Activated CD4-positive, alpha-beta memory T cell treated with anti-CD3 and anti-CD28 coated beads for 36 hours (primary cell): ENCODE measurements around the gene ZFP36. TPM values are rescaled to one million over a fixed set of nuclear protein-coding genes. Genes with fewer than 3 reads are reported as not detected.

Experiments used
- CTCF ChIA-PET: fragments of 350-600 bp; sonication (Branson Sonifier 250); formaldehyde crosslinking; loops from one replicate; lab custom pipeline; 2021; ENCODE audit warnings: antibody characterized with exemption, inconsistent platforms; lab: Charles Lee
- POLR2A ChIA-PET: fragments of 350-600 bp; sonication (Branson Sonifier 250); formaldehyde crosslinking; loops from one replicate; lab custom pipeline; 2021; ENCODE audit warnings: antibody characterized with exemption; lab: Charles Lee
- DNase-seq: peaks from one replicate; pipeline ENCODE4 v3.0.0-alpha.2; 2020
- H3K27ac Mint-ChIP-seq: one replicate; pipeline ENCODE4 v1.8.0; 2021; ENCODE audit warnings: mixed read lengths
- H3K27me3 Mint-ChIP-seq: one replicate; pipeline ENCODE4 v1.8.0; 2021; ENCODE audit warnings: mixed read lengths
- H3K36me3 Mint-ChIP-seq: one replicate; pipeline ENCODE4 v1.8.0; 2021; ENCODE audit warnings: mixed read lengths
- H3K4me1 Mint-ChIP-seq: one replicate; pipeline ENCODE4 v1.8.0; 2021; ENCODE audit warnings: low read depth, mixed read lengths
- H3K4me3 Mint-ChIP-seq: one replicate; pipeline ENCODE4 v1.8.0; 2021; ENCODE audit warnings: mild to moderate bottlenecking, mixed read lengths
- H3K9me3 Mint-ChIP-seq: one replicate; pipeline ENCODE4 v1.8.0; 2021; ENCODE audit warnings: mixed read lengths
- intact Hi-C: fragments of 100-400 bp; cut with micrococcal nuclease; formaldehyde crosslinking; loops from one replicate; pipeline ENCODE4 v1.15.1; 2023
- total RNA-seq, 2 experiments: library from RNA; stranded (reverse); gene quantifications; one replicate each; pipeline ENCODE4 v1.2.3, GENCODE V29; 2021

The ZFP36 gene
- total RNA-seq, 2 experiments from 2014 or later: 104 to 118 TPM

- no peak for DNase-seq
- Mint-ChIP-seq H3K9me3 (no peaks in the 10 kb centered on the region), H3K27ac (peak overlapping the region; percentile 99), H3K4me3 (peak overlapping the region; percentile 95), H3K36me3 (peaks cover 32% of the 10 kb centered on the region), H3K27me3 (no peaks in the 10 kb centered on the region), H3K4me1 (peaks cover 38% of the 10 kb centered on the region)
- ChIA-PET POLR2A (interaction anchor here (1.5 to 1.7 kb wide), 2 partner anchors 35 to 44 kb away, joined by 4 read pairs; no protein-coding TSS in a partner anchor), CTCF (interaction anchor here (1.0 kb wide), 1 partner anchor 43 kb away, joined by 3 read pairs; no protein-coding TSS in a partner anchor)
- intact Hi-C loops: loop anchor here (2.0 kb wide), 1 partner anchor 47 kb away; the partner anchor contains the start of gene SAMD4B
Measured at GRCh38 chr19:39389631-39390414, 16.8 kb upstream of the ZFP36 start.

GRCh38 chr19:39390451-39390750 is 16.2 kb upstream of the ZFP36 start:
- peak overlapping the region; percentile 99 for H3K27ac Mint-ChIP-seq
- intact Hi-C loops: loop anchor here (2.0 kb wide), 1 partner anchor 48 kb away; the partner anchor contains the start of gene SAMD4B

GRCh38 chr19:39390751-39391437 is 15.8 kb upstream of the ZFP36 start, which contains the start of the genes MED29 and PAF1:
Gene MED29 (plus strand): TSS chr19:39391378. CDS start chr19:39391423, 45 bp downstream.
Gene PAF1 (minus strand): TSS chr19:39391106. CDS start chr19:39390864, 242 bp downstream.
- POLR2A ChIA-PET: interaction anchor here (0.7 to 2.3 kb wide), 13 partner anchors 10 to 542 kb away, joined by 3 to 32 read pairs (median 6); partner anchors contain the start of genes GMFG, PLEKHG2, RPS16 and SAMD4B
- H3K27me3 Mint-ChIP-seq: no peaks in the 10 kb centered on the region
- peaks cover 40% of the 10 kb centered on the region for H3K4me1 Mint-ChIP-seq
- DNase-seq: peak; percentile 98
- H3K36me3 Mint-ChIP-seq: peaks cover 35% of the 10 kb centered on the region
- CTCF ChIA-PET: interaction anchor here (0.7 to 3.4 kb wide), 9 partner anchors 10 to 269 kb away, joined by 3 to 32 read pairs (median 5); partner anchors contain the start of genes GMFG, PAK4, PLEKHG2 and SAMD4B
- H3K9me3 Mint-ChIP-seq: no peaks in the 10 kb centered on the region
- intact Hi-C loops: loop anchor here (1.0 to 2.0 kb wide), 5 partner anchors 21 to 54 kb away; partner anchors contain the start of genes PLEKHG2, SAMD4B and SUPT5H
- peak within 1 kb of the TSS; percentile 99 for H3K27ac Mint-ChIP-seq
- peak within 1 kb of the TSS; percentile 95 for H3K4me3 Mint-ChIP-seq

More at GRCh38 chr19:39390451-39390750, 16.2 kb upstream of the ZFP36 start:
- peak; percentile 84 for DNase-seq
- Mint-ChIP-seq H3K36me3 (peaks cover 37% of the 10 kb centered on the region), H3K27me3 (no peaks in the 10 kb centered on the region), H3K4me1 (peaks cover 40% of the 10 kb centered on the region), H3K9me3 (no peaks in the 10 kb centered on the region), H3K4me3 (peak overlapping the region; percentile 95)
- ChIA-PET CTCF (interaction anchor here (1.2 to 1.4 kb wide), 2 partner anchors 18 to 48 kb away, joined by 3 to 6 read pairs; partner anchors contain the start of gene SAMD4B), POLR2A (interaction anchor here (0.7 to 2.3 kb wide), 11 partner anchors 11 to 55 kb away, joined by 3 to 32 read pairs (median 7); partner anchors contain the start of genes GMFG, PLEKHG2, RPS16 and SAMD4B)

GRCh38 chr19:39397360-39398296 is 9.0 kb upstream of the ZFP36 start:
- DNase-seq: peak; percentile 96
- H3K27ac Mint-ChIP-seq: peak overlapping the region; percentile 85
- H3K9me3 Mint-ChIP-seq: no peaks in the 10 kb centered on the region
- ChIA-PET POLR2A (interaction anchor here (0.6 to 3.8 kb wide), 8 partner anchors 10 to 153 kb away, joined by 3 to 53 read pairs (median 4); partner anchors contain the start of genes PLEKHG2, RPS16, SUPT5H and ZFP36), CTCF (interaction anchor here (0.6 to 7.6 kb wide), 22 partner anchors 10 to 278 kb away, joined by 3 to 219 read pairs (median 4); partner anchors contain the start of genes EID2B, PLEKHG2, RPS16 and SAMD4B)
- H3K4me1 Mint-ChIP-seq: peaks cover 57% of the 10 kb centered on the region
- intact Hi-C loops: loop anchor here (1.0 kb wide), 1 partner anchor 15 kb away; the partner anchor contains the start of gene PLEKHG2
- peaks cover 18% of the 10 kb centered on the region for H3K36me3 Mint-ChIP-seq
- peak overlapping the region; percentile 3 for H3K4me3 Mint-ChIP-seq
- H3K27me3 Mint-ChIP-seq: no peaks in the 10 kb centered on the region

GRCh38 chr19:39398297-39398864 is 8.3 kb upstream of the ZFP36 start:
- DNase-seq: peak; percentile 80
- intact Hi-C loops: no loop called here
- H3K36me3 Mint-ChIP-seq: peaks cover 18% of the 10 kb centered on the region
- peak overlapping the region; percentile 3 for H3K4me3 Mint-ChIP-seq
- ChIA-PET CTCF (interaction anchor here (0.6 to 7.6 kb wide), 22 partner anchors 9 to 536 kb away, joined by 3 to 219 read pairs (median 4); partner anchors contain the start of genes EID2B, FCGBP, PLEKHG2 and RPS16), POLR2A (interaction anchor here (0.6 to 3.8 kb wide), 8 partner anchors 10 to 152 kb away, joined by 3 to 53 read pairs (median 4); partner anchors contain the start of genes PLEKHG2, RPS16, SUPT5H and ZFP36)
- no peaks in the 10 kb centered on the region for H3K27me3 Mint-ChIP-seq
- peaks cover 55% of the 10 kb centered on the region for H3K4me1 Mint-ChIP-seq
- H3K9me3 Mint-ChIP-seq: no peaks in the 10 kb centered on the region
- peak overlapping the region; percentile 85 for H3K27ac Mint-ChIP-seq

- H3K4me1 Mint-ChIP-seq: peaks cover 55% of the 10 kb centered on the region
- POLR2A ChIA-PET: interaction anchor here (2.3 to 3.8 kb wide), 2 partner anchors 8 to 36 kb away, joined by 17 to 53 read pairs; partner anchors contain the start of genes RPS16 and ZFP36
- H3K4me3 Mint-ChIP-seq: no peak overlapping the region
- peaks cover 12% of the 10 kb centered on the region for H3K36me3 Mint-ChIP-seq
- no peaks in the 10 kb centered on the region for H3K9me3 Mint-ChIP-seq
- peak overlapping the region; percentile 36 for H3K27ac Mint-ChIP-seq
- DNase-seq: no peak
- intact Hi-C loops: loop anchor here (5.0 kb wide), 2 partner anchors 547 to 1863 kb away; partner anchors contain the start of gene HNRNPUL1
- H3K27me3 Mint-ChIP-seq: no peaks in the 10 kb centered on the region
- CTCF ChIA-PET: interaction anchor here (1.1 to 7.6 kb wide), 3 partner anchors 12 to 134 kb away, joined by 3 to 219 read pairs (median 9); partner anchors contain the start of genes PLEKHG2 and SAMD4B
Measured at GRCh38 chr19:39399668-39400050, 7.0 kb upstream of the ZFP36 start.

- intact Hi-C loops: loop anchor here (5.0 kb wide), 2 partner anchors 548 to 1862 kb away; partner anchors contain the start of gene HNRNPUL1
- Mint-ChIP-seq H3K36me3 (peaks cover 11% of the 10 kb centered on the region), H3K27ac (peak overlapping the region; percentile 36), H3K4me1 (peaks cover 59% of the 10 kb centered on the region), H3K4me3 (no peak overlapping the region), H3K9me3 (no peaks in the 10 kb centered on the region), H3K27me3 (no peaks in the 10 kb centered on the region)
- CTCF ChIA-PET: interaction anchor here (1.1 to 7.6 kb wide), 3 partner anchors 9 to 133 kb away, joined by 3 to 219 read pairs (median 9); partner anchors contain the start of genes MED29, PAF1 and PLEKHG2
- DNase-seq: no peak
- POLR2A ChIA-PET: interaction anchor here (2.3 kb wide), 1 partner anchor 9 kb away, joined by 32 read pairs; the partner anchor contains the start of genes MED29 and PAF1
Measured at GRCh38 chr19:39400061-39400460, 6.6 kb upstream of the ZFP36 start.

GRCh38 chr19:39401070-39401548 is 5.5 kb upstream of the ZFP36 start:
- Mint-ChIP-seq H3K27me3 (no peaks in the 10 kb centered on the region), H3K36me3 (peaks cover 5% of the 10 kb centered on the region), H3K9me3 (no peaks in the 10 kb centered on the region), H3K27ac (peak overlapping the region; percentile 94), H3K4me3 (peak overlapping the region; percentile 78), H3K4me1 (peaks cover 65% of the 10 kb centered on the region)
- POLR2A ChIA-PET: interaction anchor here (0.8 to 3.9 kb wide), 10 partner anchors 10 to 59 kb away, joined by 3 to 32 read pairs (median 4); partner anchors contain the start of genes MED29, PAF1, PLEKHG2 and RPS16
- intact Hi-C loops: loop anchor here (5.0 kb wide), 2 partner anchors 549 to 1861 kb away; partner anchors contain the start of gene HNRNPUL1
- CTCF ChIA-PET: interaction anchor here (0.7 to 7.6 kb wide), 6 partner anchors 10 to 132 kb away, joined by 3 to 219 read pairs (median 8); partner anchors contain the start of genes EID2B, MED29, PAF1 and PLEKHG2
- no peak for DNase-seq
